HepG2 (cell line): ENCODE data around the gene SLC12A5. TPM values are rescaled to one million over a fixed set of nuclear protein-coding genes. Genes with fewer than 3 reads are reported as not detected.

Experiments used
- ATAC-seq: fragments of 200-7000 bp; cut with Tn5 transposase; 3 replicates; pipeline ENCODE4 v1.9.1; 2020; ENCODE audit warnings: mild to moderate bottlenecking, moderate library complexity
- BruUV-seq: library from RNA; stranded (reverse); fragments of 400-500 nt; replicated peaks from 2 replicates; lab custom pipeline; 2021; lab: Mats Ljungman, UMichigan
- CTCF ChIA-PET: fragments of 300-600 bp; formaldehyde crosslinking; extraction: SDS; loops from one replicate; lab custom pipeline; 2021; ENCODE audit warnings: low total read pairs, inconsistent platforms, low intra/inter-chr PET ratio; lab: Yijun Ruan, JAX
- POLR2A ChIA-PET: fragments of 350-600 bp; sonication (Branson Sonifier 250); formaldehyde crosslinking; loops from one replicate; lab custom pipeline; 2020; ENCODE audit warnings: antibody characterized with exemption, inconsistent platforms; lab: Yijun Ruan, JAX
- DNase-seq: peaks from one replicate; pipeline ENCODE4 v3.0.0-alpha.2; 2015; ENCODE audit warnings: low spot score
- FAIRE-seq: peaks from 3 replicates; lab custom pipeline; 2011; peaks lifted over from hg19 to GRCh38; lab: Jason Lieb, UNC
- H2AFZ ChIP-seq: one replicate; pipeline ENCODE4 v1.6.1; 2011; ENCODE audit warnings: low read length, inconsistent platforms
- H3K27ac ChIP-seq: fragments of 300-600 bp; 3 replicates; pipeline ENCODE4 v1.8.0; 2011; ENCODE audit warnings: mixed run types, mild to moderate bottlenecking, mixed read lengths, low read length, inconsistent platforms; ENCODE audit not compliant: insufficient read depth; ENCODE audit errors: extremely low read length
- H3K27me3 ChIP-seq, 2 experiments: fragments of 200-600 bp in 1 of 2; 2 replicates in 1 of 2; 3 replicates in 1 of 2; pipeline versions ENCODE4 v1.6.0 to v1.8.0; 2011; ENCODE audit warnings: low read length in 2 of 2, mild to moderate bottlenecking in 2 of 2, moderate library complexity in 2 of 2, inconsistent platforms in 1 of 2; ENCODE audit not compliant: insufficient read depth in 2 of 2, control insufficient read depth in 1 of 2
- H3K36me3 ChIP-seq, 2 experiments: fragments of 200-600 bp in 1 of 2; replicated peaks in 1 of 2; 2 replicates in 1 of 2; 3 replicates in 1 of 2; pipeline versions ENCODE4 v1.5.1 to v1.8.0; 2011; ENCODE audit warnings: low read length in 2 of 2, inconsistent platforms in 1 of 2; ENCODE audit not compliant: insufficient read depth in 2 of 2, control insufficient read depth in 1 of 2
- H3K4me1 ChIP-seq: 2 replicates; pipeline ENCODE4 v1.5.1; 2012; ENCODE audit warnings: low read length, inconsistent platforms; ENCODE audit not compliant: insufficient read depth
- H3K4me2 ChIP-seq: 2 replicates; pipeline ENCODE4 v1.6.0; 2011; ENCODE audit warnings: low read depth, low read length, inconsistent platforms
- H3K4me3 ChIP-seq, 3 experiments: fragments of 200-600 bp in 1 of 3; sonication (generic), shearing (Covaris generic) in 1 of 3; replicated peaks in 1 of 3; 2 replicates each; pipeline ENCODE4 v1.5.1; 2011 to 2016; ENCODE audit warnings: low read length in 3 of 3, inconsistent platforms in 2 of 3, low read depth in 2 of 3, mild to moderate bottlenecking in 2 of 3, control low read depth in 1 of 3, mixed read lengths in 1 of 3; ENCODE audit not compliant: insufficient read depth in 1 of 3
- H3K79me2 ChIP-seq: one replicate; pipeline ENCODE4 v1.6.1; 2011; ENCODE audit warnings: low read length, inconsistent platforms; ENCODE audit not compliant: insufficient read depth
- H3K9ac ChIP-seq: 2 replicates; pipeline ENCODE4 v1.6.0; 2011; ENCODE audit warnings: mild to moderate bottlenecking, low read depth, low read length, inconsistent platforms; ENCODE audit not compliant: insufficient read depth
- H3K9me3 ChIP-seq: 2 replicates; pipeline ENCODE4 v1.5.1; 2012; ENCODE audit warnings: mild to moderate bottlenecking, low read length
- H4K20me1 ChIP-seq: 2 replicates; pipeline ENCODE4 v1.6.0; 2011; ENCODE audit warnings: inconsistent platforms, mild to moderate bottlenecking, low read length, moderate library complexity; ENCODE audit not compliant: insufficient read depth
- ATAD3A ChIP-seq: sonication (generic); formaldehyde crosslinking; IDR thresholded peaks from 2 replicates; pipeline ENCODE4 v1.4.0; 2020; ENCODE audit warnings: missing genetic modification reagents
- ATF7 ChIP-seq, 2 experiments: fragments of 450-650 bp in 1 of 2; sonication (generic) in 1 of 2; formaldehyde crosslinking in 1 of 2; IDR thresholded peaks; 2 replicates each; pipeline versions ENCODE4 v1.4.0 to v1.6.1; 2016 to 2020; ENCODE audit warnings: antibody characterized with exemption in 1 of 2, mild to moderate bottlenecking in 1 of 2, missing genetic modification reagents in 1 of 2
- HOXA3 ChIP-seq: sonication (generic); formaldehyde crosslinking; IDR thresholded peaks from 2 replicates; pipeline ENCODE4 v1.5.0; 2020; ENCODE audit warnings: missing genetic modification reagents
- IRF2 ChIP-seq: IDR thresholded peaks from 2 replicates; pipeline ENCODE4 v1.6.1; 2018; ENCODE audit warnings: missing genetic modification reagents, missing compliant biosample characterization
- KAT8 ChIP-seq: IDR thresholded peaks from 2 replicates; pipeline ENCODE4 v1.6.1; 2016; ENCODE audit warnings: missing genetic modification reagents, missing compliant biosample characterization
- KDM3A ChIP-seq: IDR thresholded peaks from 2 replicates; pipeline ENCODE4 v1.6.1; 2018; ENCODE audit warnings: low read depth, missing compliant biosample characterization
- MED8 ChIP-seq: sonication (generic); formaldehyde crosslinking; IDR thresholded peaks from 2 replicates; pipeline ENCODE4 v1.8.1; 2023; ENCODE audit warnings: mild to moderate bottlenecking, missing genetic modification reagents; ENCODE audit not compliant: insufficient replicate concordance
- MEIS1 ChIP-seq: sonication (generic); formaldehyde crosslinking; IDR thresholded peaks from 2 replicates; pipeline ENCODE4 v1.9.0; 2021; ENCODE audit warnings: mild to moderate bottlenecking, missing genetic modification reagents, moderate library complexity, borderline replicate concordance
- SRF ChIP-seq: IDR thresholded peaks from 2 replicates; pipeline ENCODE4 v1.6.1; 2011; ENCODE audit warnings: mild to moderate bottlenecking, low read depth, low read length, moderate library complexity
- TCF7 ChIP-seq: sonication (generic); IDR thresholded peaks from 2 replicates; pipeline ENCODE4 v1.6.1; 2016; ENCODE audit warnings: antibody characterized with exemption, low read depth
- ZNF136 ChIP-seq: sonication (generic); formaldehyde crosslinking; IDR thresholded peaks from 2 replicates; pipeline ENCODE4 v1.8.1; 2022; ENCODE audit warnings: low read depth, mild to moderate bottlenecking, moderate library complexity, missing genetic modification reagents
- ZNF790 ChIP-seq: sonication (generic); formaldehyde crosslinking; IDR thresholded peaks from 2 replicates; pipeline ENCODE4 v1.8.0; 2022; ENCODE audit warnings: missing genetic modification reagents, mild to moderate bottlenecking, borderline replicate concordance
- ZNF891 ChIP-seq: sonication (generic); formaldehyde crosslinking; IDR thresholded peaks from 2 replicates; pipeline ENCODE4 v1.5.0; 2020; ENCODE audit warnings: mild to moderate bottlenecking, missing genetic modification reagents
- WGBS: methylation state at CpG from one replicate; pipeline ENCODE4 v1.1.6; 2017; ENCODE audit warnings: low lambda C conversion rate; 5-methylcytosine and 5-hydroxymethylcytosine counted together
- in situ Hi-C: cut with HindIII; loops from 2 replicates; pipeline ENCODE4 v1.10.0; 2017; ENCODE audit warnings: low pct_unique_long_range_greater_than_20kb; ENCODE audit not compliant: extremely low pct_ligation_motif_present
- intact Hi-C: fragments of 100-400 bp; cut with micrococcal nuclease; formaldehyde crosslinking; loops from one replicate; pipeline ENCODE4 v1.10.0; 2022; ENCODE audit not compliant: unreplicated experiment
- polyA plus RNA-seq, 8 experiments: library from polyadenylated mRNA; depleted of rRNA in 3 of 8; stranded (reverse) in 7 of 8; unstranded in 1 of 8; fragments of >200 nt; fragmentation: Illumina TruSeq in 4 of 8; extraction: Trizol in 4 of 8; gene quantifications; 2 replicates each; pipeline versions ENCODE4 v1.2.1 to v1.2.3, GENCODE V29; 2011 to 2016; ENCODE audit warnings: low read depth in 4 of 8, missing spikeins in 1 of 8, mixed read lengths in 1 of 8; ENCODE audit not compliant: insufficient read depth in 1 of 8
- total RNA-seq, 5 experiments: library from RNA; depleted of rRNA; stranded (reverse); fragments of >200 nt; fragmentation: Illumina TruSeq; extraction: Trizol; gene quantifications; 2 replicates each; pipeline ENCODE4 v1.2.3, GENCODE V29; 2016; ENCODE audit warnings: low read depth in 1 of 5
- TF ChIP-seq, protein P1 (sequence below): sonication (generic); formaldehyde crosslinking; IDR thresholded peaks from 2 replicates; pipeline ENCODE4 v1.4.0; 2020; ENCODE audit warnings: mild to moderate bottlenecking, missing genetic modification reagents
- TF ChIP-seq, protein P2 (sequence below): sonication (generic); formaldehyde crosslinking; IDR thresholded peaks from 2 replicates; pipeline ENCODE4 v1.4.0; 2020; ENCODE audit warnings: missing genetic modification reagents, borderline replicate concordance
- TF ChIP-seq, protein P3 (sequence below): sonication (generic); formaldehyde crosslinking; IDR thresholded peaks from 2 replicates; pipeline ENCODE4 v1.5.0; 2020; ENCODE audit warnings: mild to moderate bottlenecking, missing genetic modification reagents, moderate library complexity

The SLC12A5 gene
- total and polyA plus RNA-seq, 2 of the 13 experiments (the other 11 are each of a cell fraction or from before 2014, with no cell fraction given) = 4.3 to 5.4 TPM

DNA sequence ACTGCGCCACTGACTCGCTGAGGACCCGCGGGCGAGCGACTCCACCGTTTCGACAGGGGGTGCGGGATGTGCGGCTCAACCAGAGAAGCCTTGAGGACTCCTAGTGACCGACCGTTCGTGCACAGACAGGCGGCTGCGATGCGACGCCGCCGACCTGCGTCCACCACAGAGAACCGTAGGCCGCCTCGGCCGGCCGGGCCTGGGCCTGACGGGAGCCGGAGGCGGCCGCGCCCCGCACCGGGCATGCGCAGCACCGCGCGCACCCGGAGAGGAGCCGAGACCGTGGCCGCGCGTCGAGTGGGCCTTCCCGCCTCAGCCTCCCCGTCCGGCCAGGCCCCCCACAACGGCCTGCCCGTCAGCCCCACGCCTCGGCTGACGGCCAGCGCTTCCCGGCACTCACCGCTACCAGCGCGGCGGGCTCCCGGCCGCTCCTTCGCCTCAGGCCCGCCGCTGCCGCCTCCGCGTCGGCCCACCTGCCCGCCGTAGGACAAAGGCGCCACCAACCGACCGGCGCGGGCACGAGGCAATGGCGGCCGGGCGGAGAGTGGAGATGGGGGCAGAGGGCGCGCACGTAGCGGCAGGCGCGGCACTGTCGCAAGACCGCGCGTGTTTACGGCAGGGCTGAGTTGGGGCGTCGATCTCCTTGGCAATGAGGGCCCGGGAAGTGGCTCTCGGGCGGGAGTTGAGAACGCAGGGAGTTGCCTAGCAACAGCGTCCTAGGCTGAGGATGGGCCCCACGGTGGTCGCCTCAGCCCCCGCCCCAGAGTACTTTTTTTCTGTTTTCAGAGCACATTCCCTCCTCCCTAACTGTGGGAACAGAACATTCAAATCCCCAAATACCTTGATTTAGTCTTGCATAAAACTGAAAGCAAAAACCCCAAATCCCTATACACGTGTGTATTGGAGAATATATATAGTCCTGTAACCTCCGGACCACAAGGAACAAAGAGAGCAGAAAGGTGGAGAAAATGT, 60.7 kb downstream of the SLC12A5 start, which contains the start of gene NCOA5:
NCOA5 (minus strand) TSS at position 546 of the 972 bp plus-strand sequence. CDS start 10,538 bp downstream, outside the sequence.
- Histone ChIP-seq H3K9me3 (no peaks in the 10 kb centered on the region), H3K79me2 (peaks cover 47% of the 10 kb centered on the region), H3K27me3 (no peaks in the 10 kb centered on the region; a peak in 1 of 5 replicates), H2AFZ (no peak within 1 kb of the TSS), H3K4me2 (peak within 1 kb of the TSS; percentile 82), H3K4me3 (peak within 1 kb of the TSS; percentile 70 to 98 (median 92)), H3K36me3 (no peaks in the 10 kb centered on the region; a peak in 1 of 5 replicates), H3K27ac (peak within 1 kb of the TSS; percentile 92), H3K9ac (peak within 1 kb of the TSS; percentile 97), H4K20me1 (peaks cover 47% of the 10 kb centered on the region), H3K4me1 (peaks cover 45% of the 10 kb centered on the region)
- WGBS = under 1% methylated on average over 70 of the region's 100 CpGs
- BruUV-seq = no TSS peak
- POLR2A ChIA-PET = interaction anchor here (1.0 to 1.8 kb wide), 4 partner anchors 28 to 274 kb away, joined by 3 to 6 read pairs (median 3); no protein-coding TSS in a partner anchor
- in situ Hi-C loops (loop anchor here (5.0 kb wide), 1 partner anchor 67 kb away; no protein-coding TSS in a partner anchor), intact Hi-C loops (loop anchor here (1.0 to 5.0 kb wide), 2 partner anchors 67 to 117 kb away; partner anchors contain the start of gene ZNF335)
- FAIRE-seq (no peak), DNase-seq (peak; percentile 95), ATAC-seq (peak; percentile 93)
- CTCF ChIA-PET = interaction anchor here (1.3 to 4.9 kb wide), 2 partner anchors 75 to 102 kb away, joined by 3 to 27 read pairs; no protein-coding TSS in a partner anchor
- TF ChIP-seq HOXA3 (CRISPR knock-in tag) (peak; percentile 99), ATAD3A (CRISPR knock-in tag) (peak; percentile 83; the same call in 1 of the 2 replicates), TCF7 (no peak), KAT8 (peak; percentile 95), ZNF891 (CRISPR knock-in tag) (peak; percentile 97), ZNF136 (0 out of 2 replicates have a peak, but pooled peaks have one; percentile 57), ATF7 (IDR thresholded peaks at IDR 0.05) (no peak), ATF7 (CRISPR knock-in tag; IDR thresholded peaks at IDR 0.05) (peak; percentile 85), SRF (no peak), ZNF790 (no peak), MEIS1 (peak; percentile 52; the same call in 1 of the 2 replicates), IRF2 (CRISPR knock-in tag) (peak; percentile 95), KDM3A (CRISPR knock-in tag) (peak; percentile 55), MED8 (CRISPR knock-in tag) (peak; percentile 75)
- TF ChIP-seq, protein P1, sequence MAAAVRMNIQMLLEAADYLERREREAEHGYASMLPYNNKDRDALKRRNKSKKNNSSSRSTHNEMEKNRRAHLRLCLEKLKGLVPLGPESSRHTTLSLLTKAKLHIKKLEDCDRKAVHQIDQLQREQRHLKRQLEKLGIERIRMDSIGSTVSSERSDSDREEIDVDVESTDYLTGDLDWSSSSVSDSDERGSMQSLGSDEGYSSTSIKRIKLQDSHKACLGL (CRISPR knock-in tag) = peak; percentile 89
- TF ChIP-seq, protein P2, sequence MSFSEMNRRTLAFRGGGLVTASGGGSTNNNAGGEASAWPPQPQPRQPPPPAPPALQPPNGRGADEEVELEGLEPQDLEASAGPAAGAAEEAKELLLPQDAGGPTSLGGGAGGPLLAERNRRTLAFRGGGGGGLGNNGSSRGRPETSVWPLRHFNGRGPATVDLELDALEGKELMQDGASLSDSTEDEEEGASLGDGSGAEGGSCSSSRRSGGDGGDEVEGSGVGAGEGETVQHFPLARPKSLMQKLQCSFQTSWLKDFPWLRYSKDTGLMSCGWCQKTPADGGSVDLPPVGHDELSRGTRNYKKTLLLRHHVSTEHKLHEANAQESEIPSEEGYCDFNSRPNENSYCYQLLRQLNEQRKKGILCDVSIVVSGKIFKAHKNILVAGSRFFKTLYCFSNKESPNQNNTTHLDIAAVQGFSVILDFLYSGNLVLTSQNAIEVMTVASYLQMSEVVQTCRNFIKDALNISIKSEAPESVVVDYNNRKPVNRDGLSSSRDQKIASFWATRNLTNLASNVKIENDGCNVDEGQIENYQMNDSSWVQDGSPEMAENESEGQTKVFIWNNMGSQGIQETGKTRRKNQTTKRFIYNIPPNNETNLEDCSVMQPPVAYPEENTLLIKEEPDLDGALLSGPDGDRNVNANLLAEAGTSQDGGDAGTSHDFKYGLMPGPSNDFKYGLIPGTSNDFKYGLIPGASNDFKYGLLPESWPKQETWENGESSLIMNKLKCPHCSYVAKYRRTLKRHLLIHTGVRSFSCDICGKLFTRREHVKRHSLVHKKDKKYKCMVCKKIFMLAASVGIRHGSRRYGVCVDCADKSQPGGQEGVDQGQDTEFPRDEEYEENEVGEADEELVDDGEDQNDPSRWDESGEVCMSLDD (CRISPR knock-in tag) = peak; percentile 89
- TF ChIP-seq, protein P3, sequence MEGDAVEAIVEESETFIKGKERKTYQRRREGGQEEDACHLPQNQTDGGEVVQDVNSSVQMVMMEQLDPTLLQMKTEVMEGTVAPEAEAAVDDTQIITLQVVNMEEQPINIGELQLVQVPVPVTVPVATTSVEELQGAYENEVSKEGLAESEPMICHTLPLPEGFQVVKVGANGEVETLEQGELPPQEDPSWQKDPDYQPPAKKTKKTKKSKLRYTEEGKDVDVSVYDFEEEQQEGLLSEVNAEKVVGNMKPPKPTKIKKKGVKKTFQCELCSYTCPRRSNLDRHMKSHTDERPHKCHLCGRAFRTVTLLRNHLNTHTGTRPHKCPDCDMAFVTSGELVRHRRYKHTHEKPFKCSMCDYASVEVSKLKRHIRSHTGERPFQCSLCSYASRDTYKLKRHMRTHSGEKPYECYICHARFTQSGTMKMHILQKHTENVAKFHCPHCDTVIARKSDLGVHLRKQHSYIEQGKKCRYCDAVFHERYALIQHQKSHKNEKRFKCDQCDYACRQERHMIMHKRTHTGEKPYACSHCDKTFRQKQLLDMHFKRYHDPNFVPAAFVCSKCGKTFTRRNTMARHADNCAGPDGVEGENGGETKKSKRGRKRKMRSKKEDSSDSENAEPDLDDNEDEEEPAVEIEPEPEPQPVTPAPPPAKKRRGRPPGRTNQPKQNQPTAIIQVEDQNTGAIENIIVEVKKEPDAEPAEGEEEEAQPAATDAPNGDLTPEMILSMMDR = peak; percentile 91
